HG03095 (cell line): ENCODE data around the gene SLC39A11.
A peak's percentile ranks its signal among the peaks of the same experiment; 100 is the strongest.
"Not testable (repeated sequence)": the region's sequence is repeated elsewhere in the genome, so short reads cannot be mapped to it uniquely, and the experiment has no call there.

Source experiments
- ATAC-seq: cut with Tn5 transposase; IDR thresholded peaks from one replicate; pipeline ENCODE4 v1.9.1; 2021; ENCODE audit warnings: moderate library complexity; ENCODE audit not compliant: unreplicated experiment

The SLC39A11 gene

GRCh38 chr17:72640415-72641165 lies 451.9 kb downstream of the SLC39A11 start:
- no peak for ATAC-seq

GRCh38 chr17:72639711-72640110 lies 452.8 kb downstream of the SLC39A11 start:
- ATAC-seq: no peak

GRCh38 chr17:72638932-72639331 lies 453.6 kb downstream of the SLC39A11 start:
- ATAC-seq: not testable (repeated sequence)

- no peak for ATAC-seq
Measured at GRCh38 chr17:72635034-72635635, 457.4 kb downstream of the SLC39A11 start.

- no peak for ATAC-seq
Measured at GRCh38 chr17:72634621-72635020, 457.9 kb downstream of the SLC39A11 start.

- no peak for ATAC-seq
Measured at GRCh38 chr17:72631949-72632684, 460.4 kb downstream of the SLC39A11 start.

GRCh38 chr17:72631568-72631948 lies 460.9 kb downstream of the SLC39A11 start:
- no peak for ATAC-seq

GRCh38 chr17:72624652-72625051 lies 467.8 kb downstream of the SLC39A11 start:
- no peak for ATAC-seq

- ATAC-seq: no peak
Measured at GRCh38 chr17:72624226-72624625, 468.3 kb downstream of the SLC39A11 start.

- ATAC-seq: no peak
Measured at GRCh38 chr17:72622661-72623433, 469.6 kb downstream of the SLC39A11 start.

- no peak for ATAC-seq
Measured at GRCh38 chr17:72619976-72620650, 472.4 kb downstream of the SLC39A11 start.

GRCh38 chr17:72618001-72618509 lies 474.4 kb downstream of the SLC39A11 start:
- peak; percentile 59 for ATAC-seq

- ATAC-seq: no peak
Measured at GRCh38 chr17:72617557-72617956, 474.9 kb downstream of the SLC39A11 start.

GRCh38 chr17:72616447-72616846 lies 476.0 kb downstream of the SLC39A11 start:
- ATAC-seq: no peak

GRCh38 chr17:72615627-72615991 lies 476.9 kb downstream of the SLC39A11 start:
- ATAC-seq: no peak

- ATAC-seq: no peak
Measured at GRCh38 chr17:72614871-72615626, 477.4 kb downstream of the SLC39A11 start.

GRCh38 chr17:72614476-72614870 lies 478.0 kb downstream of the SLC39A11 start:
- ATAC-seq: no peak

GRCh38 chr17:72613806-72614292 lies 478.6 kb downstream of the SLC39A11 start:
- ATAC-seq: no peak

GRCh38 chr17:72613396-72613795 lies 479.1 kb downstream of the SLC39A11 start:
- ATAC-seq: no peak

- ATAC-seq: no peak
Measured at GRCh38 chr17:72611172-72611571, 481.3 kb downstream of the SLC39A11 start.
